22Rv1 (cell line): ENCODE measurements around the gene SPECC1.

Experiments
- ZFX ChIP-seq: fragments of 450-650 bp; IDR thresholded peaks from 2 replicates; pipeline ENCODE4 v1.6.1; 2017; ENCODE audit warnings: antibody characterized with exemption, borderline replicate concordance
- TF ChIP-seq, protein P1 (sequence below): fragments of 450-650 bp; IDR thresholded peaks from 2 replicates; pipeline ENCODE4 v1.5.1; 2017; ENCODE audit warnings: mild to moderate bottlenecking

DNA sequence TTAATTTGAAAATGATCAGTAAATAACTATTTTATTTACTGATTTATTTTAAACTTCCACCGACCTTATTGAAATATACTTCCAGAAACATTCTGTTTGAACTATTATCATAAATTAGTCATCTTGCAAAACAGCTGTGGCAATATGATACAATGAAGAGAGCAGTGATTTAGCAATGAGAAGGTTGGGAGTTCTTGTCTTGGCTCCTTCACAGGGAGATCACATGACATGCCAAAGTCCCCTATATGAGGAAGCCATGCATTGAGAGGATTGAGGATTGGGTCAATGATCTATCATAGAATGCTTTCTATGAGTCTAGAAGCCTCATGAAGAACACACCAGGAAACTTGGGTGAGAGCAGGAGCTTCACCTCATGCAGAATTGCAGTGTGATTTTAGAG is 235.5 kb downstream of the SPECC1 start:
- TF ChIP-seq, protein P1, sequence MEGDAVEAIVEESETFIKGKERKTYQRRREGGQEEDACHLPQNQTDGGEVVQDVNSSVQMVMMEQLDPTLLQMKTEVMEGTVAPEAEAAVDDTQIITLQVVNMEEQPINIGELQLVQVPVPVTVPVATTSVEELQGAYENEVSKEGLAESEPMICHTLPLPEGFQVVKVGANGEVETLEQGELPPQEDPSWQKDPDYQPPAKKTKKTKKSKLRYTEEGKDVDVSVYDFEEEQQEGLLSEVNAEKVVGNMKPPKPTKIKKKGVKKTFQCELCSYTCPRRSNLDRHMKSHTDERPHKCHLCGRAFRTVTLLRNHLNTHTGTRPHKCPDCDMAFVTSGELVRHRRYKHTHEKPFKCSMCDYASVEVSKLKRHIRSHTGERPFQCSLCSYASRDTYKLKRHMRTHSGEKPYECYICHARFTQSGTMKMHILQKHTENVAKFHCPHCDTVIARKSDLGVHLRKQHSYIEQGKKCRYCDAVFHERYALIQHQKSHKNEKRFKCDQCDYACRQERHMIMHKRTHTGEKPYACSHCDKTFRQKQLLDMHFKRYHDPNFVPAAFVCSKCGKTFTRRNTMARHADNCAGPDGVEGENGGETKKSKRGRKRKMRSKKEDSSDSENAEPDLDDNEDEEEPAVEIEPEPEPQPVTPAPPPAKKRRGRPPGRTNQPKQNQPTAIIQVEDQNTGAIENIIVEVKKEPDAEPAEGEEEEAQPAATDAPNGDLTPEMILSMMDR: no peak
- no peak for TF ChIP-seq ZFX
